ENCODE data around the gene KLF3. TPM values are rescaled to one million over a fixed set of nuclear protein-coding genes. Genes with fewer than 3 reads are reported as not detected.
"Not testable (repeated sequence)": the region's sequence is repeated elsewhere in the genome, so short reads cannot be mapped to it uniquely, and the experiment has no call there.

The KLF3 gene
- total RNA-seq, 1 experiment from 2014 or later, result 29.0 TPM

GRCh38 chr4:38621831-38622230 lies 42.2 kb upstream of the KLF3 start:
- H3K4me1 ChIP-seq (ENCODE audit: insufficient read depth, low read length), result no peaks in the 10 kb centered on the region
- no peak for DNase-seq

GRCh38 chr4:38622340-38622739 lies 41.7 kb upstream of the KLF3 start:
- not testable (repeated sequence) for H3K27ac ChIP-seq (ENCODE audit: insufficient read length, low read depth, low read length); H3K27me3 Mint-ChIP-seq (ENCODE audit: low read depth); DNase-seq; H2BK120ac ChIP-seq (ENCODE audit: low read depth, low read length, poor library complexity, severe bottlenecking); H2BK15ac ChIP-seq (ENCODE audit: low read depth, low read length); H3K4me1 Mint-ChIP-seq; H2BK5ac ChIP-seq (ENCODE audit: insufficient read length, low read length); H4K8ac ChIP-seq (replicated peaks; ENCODE audit: insufficient read length, low read depth, low read length); H3T11ph ChIP-seq (ENCODE audit: low read length); H2AK5ac ChIP-seq (ENCODE audit: insufficient read length, low read length); H3K14ac ChIP-seq (ENCODE audit: insufficient read depth, low read length); H3K4me1 ChIP-seq (ENCODE audit: insufficient read depth, low read length); H2BK20ac ChIP-seq (ENCODE audit: low read depth, low read length, poor library complexity, severe bottlenecking); H4K5ac ChIP-seq (ENCODE audit: insufficient read length, low read depth, low read length); H4K91ac ChIP-seq (ENCODE audit: insufficient read length, low read depth, low read length); H3K18ac ChIP-seq (ENCODE audit: insufficient read length, low read depth, low read length); H3K4me3 Mint-ChIP-seq; H3K27me3 ChIP-seq (ENCODE audit: insufficient read depth, low read length); H3K79me2 ChIP-seq (ENCODE audit: insufficient read depth, low read length); H3K27ac Mint-ChIP-seq; H2BK12ac ChIP-seq (ENCODE audit: insufficient read length, low read depth, low read length); H3K56ac ChIP-seq (ENCODE audit: insufficient read length, low read depth, low read length); H3K4ac ChIP-seq (ENCODE audit: low read depth, low read length); H3K9ac ChIP-seq (ENCODE audit: extremely low read depth, insufficient read length, low read length); H3K79me1 ChIP-seq (ENCODE audit: insufficient read depth, low read depth, low read length, poor library complexity, severe bottlenecking); H4K20me1 ChIP-seq (ENCODE audit: control insufficient read depth, insufficient read depth, insufficient read length); H2AFZ ChIP-seq (ENCODE audit: low read length); H3K9me3 ChIP-seq (ENCODE audit: control insufficient read depth, low read depth, low read length); H3K4me2 ChIP-seq (ENCODE audit: insufficient read depth, insufficient read length, low read length); H3K23me2 ChIP-seq (ENCODE audit: insufficient read length, low read depth, low read length, poor library complexity, severe bottlenecking); H3K23ac ChIP-seq (ENCODE audit: insufficient read length, low read depth, low read length)
- Mint-ChIP-seq H3K9me3 (peaks cover 0 to 12% of the 10 kb centered on the region in 2 experiments; a peak in 2 of 5 replicates), H3K36me3 (ENCODE audit: insufficient read depth in 1 of 3, low read depth in 3 of 3) (peaks cover 2 to 10% (median 4%) of the 10 kb centered on the region in 3 experiments; a peak in 4 of 7 replicates)
- WGBS (ENCODE audit: extremely low coverage, insufficient read length, low lambda C conversion rate), result no CpG with 5 or more reads among the region's 2 CpGs

More at GRCh38 chr4:38621831-38622230, 42.2 kb upstream of the KLF3 start:
- H4K20me1 ChIP-seq (ENCODE audit: control insufficient read depth, insufficient read depth, insufficient read length), result no peaks in the 10 kb centered on the region
- H2AK5ac ChIP-seq (ENCODE audit: insufficient read length, low read length), result no peak overlapping the region
- H3K4me1 Mint-ChIP-seq, result peaks cover 4 to 5% of the 10 kb centered on the region in 2 experiments
- H3K27ac ChIP-seq (ENCODE audit: insufficient read length, low read depth, low read length), result no peak overlapping the region
- H2AFZ ChIP-seq (ENCODE audit: low read length), result no peak overlapping the region
- H3K36me3 Mint-ChIP-seq (ENCODE audit: insufficient read depth in 1 of 3, low read depth in 3 of 3), result peaks cover 2 to 10% (median 4%) of the 10 kb centered on the region in 3 experiments; a peak in 4 of 7 replicates
- no peaks in the 10 kb centered on the region for H3K23me2 ChIP-seq (ENCODE audit: insufficient read length, low read depth, low read length, poor library complexity, severe bottlenecking)
- H3K27me3 ChIP-seq (ENCODE audit: insufficient read depth, low read length), result no peaks in the 10 kb centered on the region
- H3K27ac Mint-ChIP-seq, result no peak overlapping the region
- no peak overlapping the region for H3K9ac ChIP-seq (ENCODE audit: extremely low read depth, insufficient read length, low read length)
- no peak overlapping the region for H3K23ac ChIP-seq (ENCODE audit: insufficient read length, low read depth, low read length)
- H2BK5ac ChIP-seq (ENCODE audit: insufficient read length, low read length), result no peak overlapping the region
- H3K9me3 Mint-ChIP-seq, result peaks cover 0 to 9% of the 10 kb centered on the region in 2 experiments; a peak in 2 of 5 replicates
- WGBS (ENCODE audit: extremely low coverage, insufficient read length, low lambda C conversion rate), result no CpG with 5 or more reads among the region's 6 CpGs
- H3K56ac ChIP-seq (ENCODE audit: insufficient read length, low read depth, low read length), result no peak overlapping the region
- H2BK120ac ChIP-seq (ENCODE audit: low read depth, low read length, poor library complexity, severe bottlenecking), result no peak overlapping the region
- H3K4me2 ChIP-seq (ENCODE audit: insufficient read depth, insufficient read length, low read length), result no peak overlapping the region
- H4K8ac ChIP-seq (replicated peaks; ENCODE audit: insufficient read length, low read depth, low read length), result no peak overlapping the region
- H3K9me3 ChIP-seq (ENCODE audit: control insufficient read depth, low read depth, low read length), result no peaks in the 10 kb centered on the region
- no peak overlapping the region for H3T11ph ChIP-seq (ENCODE audit: low read length)
- H2BK20ac ChIP-seq (ENCODE audit: low read depth, low read length, poor library complexity, severe bottlenecking), result no peak overlapping the region
- no peak overlapping the region for H4K91ac ChIP-seq (ENCODE audit: insufficient read length, low read depth, low read length)
- H2BK15ac ChIP-seq (ENCODE audit: low read depth, low read length), result no peak overlapping the region
- no peak overlapping the region for H2BK12ac ChIP-seq (ENCODE audit: insufficient read length, low read depth, low read length)
- H3K79me1 ChIP-seq (ENCODE audit: insufficient read depth, low read depth, low read length, poor library complexity, severe bottlenecking), result no peaks in the 10 kb centered on the region
- H3K4ac ChIP-seq (ENCODE audit: low read depth, low read length), result no peak overlapping the region
- H3K4me3 Mint-ChIP-seq, result no peak overlapping the region
- no peak for TF ChIP-seq CTCF (conservative IDR thresholded peaks at IDR 0.05)
- no peaks in the 10 kb centered on the region; the same call in 1 of the 2 replicates for H3K27me3 Mint-ChIP-seq (ENCODE audit: low read depth)
- no peak overlapping the region for H3K18ac ChIP-seq (ENCODE audit: insufficient read length, low read depth, low read length)
- no peak overlapping the region for H3K14ac ChIP-seq (ENCODE audit: insufficient read depth, low read length)
- no peaks in the 10 kb centered on the region for H3K79me2 ChIP-seq (ENCODE audit: insufficient read depth, low read length)
- no peak overlapping the region for H4K5ac ChIP-seq (ENCODE audit: insufficient read length, low read depth, low read length)
